Measurements from ENCODE around the gene EEF1A2.

GRCh38 chr20:63530788-63531160, 31.9 kb upstream of the EEF1A2 start:
- TF ChIP-seq, protein P1, sequence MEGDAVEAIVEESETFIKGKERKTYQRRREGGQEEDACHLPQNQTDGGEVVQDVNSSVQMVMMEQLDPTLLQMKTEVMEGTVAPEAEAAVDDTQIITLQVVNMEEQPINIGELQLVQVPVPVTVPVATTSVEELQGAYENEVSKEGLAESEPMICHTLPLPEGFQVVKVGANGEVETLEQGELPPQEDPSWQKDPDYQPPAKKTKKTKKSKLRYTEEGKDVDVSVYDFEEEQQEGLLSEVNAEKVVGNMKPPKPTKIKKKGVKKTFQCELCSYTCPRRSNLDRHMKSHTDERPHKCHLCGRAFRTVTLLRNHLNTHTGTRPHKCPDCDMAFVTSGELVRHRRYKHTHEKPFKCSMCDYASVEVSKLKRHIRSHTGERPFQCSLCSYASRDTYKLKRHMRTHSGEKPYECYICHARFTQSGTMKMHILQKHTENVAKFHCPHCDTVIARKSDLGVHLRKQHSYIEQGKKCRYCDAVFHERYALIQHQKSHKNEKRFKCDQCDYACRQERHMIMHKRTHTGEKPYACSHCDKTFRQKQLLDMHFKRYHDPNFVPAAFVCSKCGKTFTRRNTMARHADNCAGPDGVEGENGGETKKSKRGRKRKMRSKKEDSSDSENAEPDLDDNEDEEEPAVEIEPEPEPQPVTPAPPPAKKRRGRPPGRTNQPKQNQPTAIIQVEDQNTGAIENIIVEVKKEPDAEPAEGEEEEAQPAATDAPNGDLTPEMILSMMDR (IDR thresholded peaks at IDR 0.05; ENCODE audit: low read depth, low read length, poor library complexity, severe bottlenecking) = no peak
- no peak for TF ChIP-seq EZH2phosphoT487 (IDR thresholded peaks at IDR 0.05; ENCODE audit: borderline replicate concordance, low read length)
